ENCODE data around the gene F2R. TPM values are rescaled to one million over a fixed set of nuclear protein-coding genes. Genes with fewer than 3 reads are reported as not detected.
A peak's percentile ranks its signal among the peaks of the same experiment; 100 is the strongest.

The F2R gene
- total RNA-seq, 1 donor from 2014 or later: 105 TPM

GRCh38 chr5:76709762-76710161 lies 6.2 kb upstream of the F2R start:
- no peak overlapping the region for H3K4me3 ChIP-seq (ENCODE audit: low read depth, low read length)
- H3K27me3 ChIP-seq (ENCODE audit: control insufficient read depth, insufficient read depth, low read length): no peaks in the 10 kb centered on the region
- TF ChIP-seq CTCF (IDR thresholded peaks at IDR 0.05; ENCODE audit: insufficient read depth, low read length, poor library complexity, severe bottlenecking): no peak
- peak; percentile 50 for DNase-seq (ENCODE audit: low read depth)
- H3K36me3 ChIP-seq (ENCODE audit: control insufficient read depth, insufficient read depth, low read length): no peaks in the 10 kb centered on the region

DNA sequence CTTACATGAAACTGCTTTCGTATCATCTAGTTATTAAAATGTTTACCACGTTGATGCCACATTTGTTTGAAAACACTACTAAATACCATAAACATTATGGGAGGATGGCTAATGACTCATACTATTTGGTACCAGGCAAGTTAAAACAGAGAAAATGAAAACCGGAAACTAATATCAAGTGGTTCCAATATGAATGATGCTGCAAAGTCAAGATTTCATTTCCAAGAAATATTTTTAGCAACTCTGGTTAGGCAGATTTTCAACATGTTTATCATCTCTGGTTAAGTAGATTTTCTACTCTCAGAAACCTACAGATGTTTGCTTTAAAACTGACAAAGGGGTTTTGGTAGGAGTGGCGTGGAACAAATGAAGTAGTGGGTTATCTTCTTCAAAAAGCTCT lies 4.9 kb upstream of the F2R start:
- no peaks in the 10 kb centered on the region for H3K36me3 ChIP-seq (ENCODE audit: control insufficient read depth, insufficient read depth, low read length)
- no peak overlapping the region for H3K4me3 ChIP-seq (ENCODE audit: low read depth, low read length)
- no peak for DNase-seq (ENCODE audit: low read depth)
- H3K27me3 ChIP-seq (ENCODE audit: control insufficient read depth, insufficient read depth, low read length): no peaks in the 10 kb centered on the region
- TF ChIP-seq CTCF (IDR thresholded peaks at IDR 0.05; ENCODE audit: insufficient read depth, low read length, poor library complexity, severe bottlenecking): no peak

- no peak for DNase-seq (ENCODE audit: low read depth)
- TF ChIP-seq CTCF (IDR thresholded peaks at IDR 0.05; ENCODE audit: insufficient read depth, low read length, poor library complexity, severe bottlenecking): no peak
- no peaks in the 10 kb centered on the region for H3K27me3 ChIP-seq (ENCODE audit: control insufficient read depth, insufficient read depth, low read length)
- no peaks in the 10 kb centered on the region for H3K36me3 ChIP-seq (ENCODE audit: control insufficient read depth, insufficient read depth, low read length)
- H3K4me3 ChIP-seq (ENCODE audit: low read depth, low read length): peak overlapping the region; percentile 95
Observed at GRCh38 chr5:76714751-76715485, 1.0 kb upstream of the F2R start.

- TF ChIP-seq CTCF (IDR thresholded peaks at IDR 0.05; ENCODE audit: insufficient read depth, low read length, poor library complexity, severe bottlenecking): no peak
- no peaks in the 10 kb centered on the region for H3K36me3 ChIP-seq (ENCODE audit: control insufficient read depth, insufficient read depth, low read length)
- peak overlapping the region; percentile 95 for H3K4me3 ChIP-seq (ENCODE audit: low read depth, low read length)
- no peak for DNase-seq (ENCODE audit: low read depth)
- H3K27me3 ChIP-seq (ENCODE audit: control insufficient read depth, insufficient read depth, low read length): no peaks in the 10 kb centered on the region
Observed at GRCh38 chr5:76715486-76715735, 515 bp upstream of the F2R start.

DNA sequence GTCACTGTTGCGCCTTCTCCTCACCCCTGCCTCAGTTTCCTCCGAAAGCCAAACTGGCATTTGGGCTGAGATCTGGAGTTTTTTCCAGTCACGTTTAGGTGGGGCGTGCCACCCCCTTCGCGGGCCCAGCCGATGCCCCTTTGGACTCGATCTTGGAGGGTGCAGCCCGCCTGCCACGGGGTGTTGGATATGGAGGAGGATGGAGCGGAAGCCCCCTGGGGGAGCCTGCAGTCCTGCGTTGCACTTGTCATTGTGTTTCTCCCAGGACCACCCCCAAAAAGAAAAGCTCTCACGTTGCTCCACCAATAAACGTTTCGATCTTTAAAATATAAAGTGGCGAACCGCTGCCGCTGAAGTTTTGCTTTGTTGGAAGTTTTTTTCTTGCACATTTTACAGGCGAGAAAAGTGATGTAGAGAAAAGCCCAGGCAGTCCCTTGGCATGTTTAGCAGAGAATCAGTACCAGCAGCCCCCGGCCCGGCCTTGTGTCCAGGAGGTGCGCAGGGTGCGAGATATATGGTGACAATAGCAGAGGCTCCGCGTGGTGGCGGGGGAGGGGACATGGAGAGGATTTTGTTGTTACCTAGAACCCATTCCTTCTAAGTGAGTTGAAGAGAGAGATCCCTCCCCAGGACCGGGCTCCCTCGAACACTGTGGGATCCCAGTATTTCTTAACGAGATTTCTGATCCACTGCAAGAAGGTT lies 681 bp downstream of the F2R start:
- H3K36me3 ChIP-seq (ENCODE audit: control insufficient read depth, insufficient read depth, low read length): no peaks in the 10 kb centered on the region
- peak overlapping the region; percentile 95 for H3K4me3 ChIP-seq (ENCODE audit: low read depth, low read length)
- DNase-seq (ENCODE audit: low read depth): no peak
- H3K27me3 ChIP-seq (ENCODE audit: control insufficient read depth, insufficient read depth, low read length): no peaks in the 10 kb centered on the region
- no peak for TF ChIP-seq CTCF (IDR thresholded peaks at IDR 0.05; ENCODE audit: insufficient read depth, low read length, poor library complexity, severe bottlenecking)
